Urothelium cell line (cell line): ENCODE measurements around the gene GALNT14.
A peak's percentile ranks its signal among the peaks of the same experiment; 100 is the strongest.

Experiments
- DNase-seq: peaks from one replicate; pipeline ENCODE4 v3.0.0; 2011; ENCODE audit warnings: low spot score, mixed read lengths
- FAIRE-seq: peaks from 2 replicates; lab custom pipeline; 2011; peaks lifted over from hg19 to GRCh38; lab: Jason Lieb, UNC

Gene GALNT14

DNA sequence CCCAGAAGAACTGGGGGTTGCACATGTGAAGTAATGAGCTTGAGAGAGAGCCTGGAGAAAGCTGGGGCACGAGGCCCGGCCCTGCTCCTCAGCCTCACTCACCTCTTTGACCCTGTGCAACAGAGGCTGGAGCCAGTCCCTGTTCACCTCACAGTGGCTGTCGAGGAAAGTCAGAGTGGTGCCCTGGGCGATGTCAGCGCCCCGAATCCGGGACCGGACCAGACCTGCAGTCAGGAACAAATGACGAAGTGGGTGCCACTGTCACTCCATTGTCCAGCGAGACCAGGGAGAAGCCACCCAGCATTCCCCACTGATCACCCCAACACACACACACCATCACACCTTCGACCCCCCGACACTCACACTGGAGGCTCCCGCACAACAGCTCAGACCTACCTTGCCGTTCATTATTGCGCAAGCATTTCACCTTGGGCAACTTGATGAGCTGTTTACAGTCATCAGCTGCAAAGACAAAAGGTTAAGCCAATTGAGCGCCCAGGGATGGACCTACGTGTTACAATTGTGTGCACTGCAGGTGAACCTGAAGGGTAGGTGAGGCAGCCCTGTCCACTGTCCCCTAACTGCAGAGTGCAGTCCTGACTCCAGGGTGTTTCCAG lies 182.6 kb downstream of the GALNT14 start:
- DNase-seq: no peak
- peak; percentile 56 for FAIRE-seq

DNA sequence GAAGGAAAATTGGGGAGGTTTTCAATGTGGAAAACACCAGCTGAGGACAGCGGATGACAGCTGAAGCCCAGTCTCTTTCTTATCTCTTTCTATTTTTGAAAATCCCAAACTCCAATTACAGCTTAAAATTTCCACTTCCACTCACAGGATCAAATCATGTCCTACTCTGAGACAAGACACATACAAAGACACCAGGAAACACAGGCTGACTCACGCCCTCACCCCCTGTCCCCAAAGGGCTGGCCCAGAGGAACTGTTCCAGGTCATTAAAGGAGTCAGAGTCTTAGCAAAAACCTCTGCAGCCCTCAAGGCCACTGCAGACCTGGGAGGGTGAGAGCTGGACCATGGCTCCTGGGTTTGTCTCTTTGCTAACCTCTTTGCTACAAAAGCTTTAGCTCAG lies 187.9 kb downstream of the GALNT14 start:
- no peak for DNase-seq
- FAIRE-seq: no peak

DNA sequence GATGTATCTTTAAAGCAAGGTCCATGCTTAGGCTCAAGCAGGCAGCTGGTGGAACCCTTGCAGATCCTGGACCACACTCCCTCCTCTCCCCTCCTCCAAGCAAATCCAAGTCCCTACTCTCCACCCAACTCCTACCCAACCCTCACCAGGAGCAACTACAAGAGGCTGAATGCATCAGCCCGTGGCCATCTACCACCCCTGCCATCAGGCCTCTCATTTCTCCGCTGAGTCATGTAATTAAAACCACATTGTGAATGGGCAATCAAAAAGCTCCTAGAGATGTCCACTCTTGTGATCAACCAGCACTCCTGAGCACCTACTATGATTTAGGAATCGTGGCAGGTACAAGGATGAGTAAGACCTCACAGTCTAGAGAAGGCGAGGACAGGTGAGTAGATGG lies 188.8 kb downstream of the GALNT14 start:
- no peak for FAIRE-seq
- DNase-seq: no peak

DNA sequence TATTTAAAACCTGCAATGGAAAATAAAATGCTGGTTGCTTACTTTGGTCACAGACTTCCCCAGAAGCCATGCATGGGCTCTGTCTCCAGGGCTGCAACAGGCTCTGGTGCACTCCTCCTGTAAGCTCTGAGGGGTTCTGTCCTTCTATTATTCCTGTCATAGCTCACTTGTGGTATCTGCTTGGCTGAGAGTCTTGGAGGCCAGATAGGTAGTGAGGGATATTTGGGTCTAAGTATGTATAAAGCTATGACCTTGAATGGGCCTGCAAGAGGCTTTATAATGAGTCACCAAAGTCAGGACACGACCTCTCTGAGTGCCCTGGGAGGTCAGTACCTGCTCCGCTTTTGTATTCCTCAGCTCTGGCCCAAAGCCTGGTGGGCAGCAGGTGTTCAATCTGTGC lies 189.4 kb downstream of the GALNT14 start:
- DNase-seq (no peak), FAIRE-seq (no peak)

DNA sequence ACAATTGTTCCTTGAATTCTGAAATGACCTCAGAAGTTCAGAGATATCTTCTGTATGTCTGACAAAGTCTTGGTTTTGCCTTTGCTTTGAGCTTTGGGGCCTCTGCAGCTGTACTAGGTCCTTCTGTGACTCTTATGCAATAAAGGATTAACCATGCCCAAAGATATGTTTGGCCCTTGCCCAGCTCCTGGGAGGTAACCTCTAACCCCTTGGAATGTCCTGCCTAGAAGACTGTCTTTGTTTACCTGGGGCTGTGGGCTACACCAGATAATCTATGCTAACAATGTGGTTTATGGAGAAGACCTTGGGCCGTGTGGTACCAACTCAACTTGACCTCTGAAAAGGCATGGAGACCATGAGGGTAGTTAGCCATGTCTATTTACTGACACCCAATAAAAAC lies 190.1 kb downstream of the GALNT14 start:
- no peak for FAIRE-seq
- no peak for DNase-seq

DNA sequence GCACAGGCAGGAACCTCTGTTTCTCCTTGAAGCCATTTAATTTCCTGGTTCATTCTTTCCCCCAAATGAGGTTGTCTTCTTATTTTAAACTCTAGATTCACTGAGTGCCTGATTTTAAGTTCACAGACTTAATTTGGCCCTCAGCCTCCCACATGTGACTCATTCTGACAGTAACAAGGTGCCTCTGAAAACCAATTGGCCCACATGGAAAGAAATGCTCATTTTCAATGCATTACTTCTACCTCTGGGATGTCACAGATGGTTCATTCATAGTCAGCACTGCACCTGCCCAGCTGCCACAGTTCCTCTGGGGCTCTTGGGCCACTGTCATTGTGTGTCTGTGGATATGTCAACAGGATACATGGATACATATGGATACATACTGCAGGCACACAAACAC lies 190.6 kb downstream of the GALNT14 start:
- no peak for FAIRE-seq

DNA sequence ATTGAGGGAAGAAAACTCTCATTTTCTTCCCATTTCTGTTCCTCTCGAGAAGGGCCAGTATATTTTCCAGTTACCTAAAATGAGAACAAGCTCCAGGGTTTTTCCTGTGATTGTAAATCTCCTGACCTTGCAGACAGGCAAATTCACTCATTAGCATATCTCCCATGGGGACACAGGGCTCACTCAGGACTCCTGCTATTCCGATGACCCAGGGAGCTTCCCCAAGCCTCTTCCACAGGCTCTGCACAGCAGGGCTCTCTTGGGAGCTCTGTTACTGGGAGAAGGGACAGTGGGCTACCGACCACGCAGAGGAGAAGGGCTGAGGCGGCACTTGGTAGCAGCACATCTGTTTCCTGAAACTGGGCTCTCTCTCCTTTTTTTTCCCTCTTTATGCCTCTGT lies 195.8 kb downstream of the GALNT14 start:
- DNase-seq: no peak
- FAIRE-seq: no peak

More for the DNA sequence above, 190.6 kb downstream of the GALNT14 start:
- no peak for DNase-seq

DNA sequence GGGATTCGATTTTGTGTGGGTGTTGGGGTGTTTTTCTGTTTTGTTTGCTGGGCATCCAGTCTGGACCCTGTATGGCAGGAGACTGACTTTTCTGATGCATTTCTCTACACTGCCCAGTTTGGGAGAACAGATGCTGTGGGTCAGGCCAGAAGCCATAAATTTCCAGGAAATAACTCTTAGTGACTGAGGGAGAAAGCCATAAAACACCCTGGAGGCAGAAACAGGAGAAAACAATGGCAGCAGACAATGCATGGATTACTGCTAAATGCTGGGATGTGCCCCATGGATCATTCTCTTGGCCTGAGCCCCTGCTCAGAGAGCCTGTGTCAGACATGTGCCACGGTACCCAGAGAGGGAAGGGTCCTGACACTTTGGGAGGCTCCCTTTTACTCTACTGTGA lies 197.4 kb downstream of the GALNT14 start:
- FAIRE-seq: no peak
- no peak for DNase-seq

DNA sequence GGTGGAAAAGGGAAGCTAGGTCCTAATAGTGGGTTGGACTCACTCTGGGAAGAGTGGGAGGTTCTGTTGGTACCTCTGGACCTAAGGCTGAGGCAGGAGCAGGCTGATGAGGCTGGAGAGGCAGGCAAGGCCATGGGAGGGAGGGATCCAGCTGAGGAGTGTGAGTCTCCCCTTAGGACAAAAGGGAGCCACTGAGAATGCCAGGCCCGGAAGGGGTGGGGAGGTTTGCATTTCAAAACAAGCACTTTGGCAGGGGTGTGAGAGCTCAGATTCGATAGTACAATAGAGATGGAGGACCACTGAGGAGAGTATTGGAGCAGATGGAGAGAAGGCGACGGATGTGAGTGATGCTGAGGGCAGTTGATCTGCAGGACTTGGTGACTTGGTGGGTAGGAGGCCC lies 198.9 kb downstream of the GALNT14 start:
- DNase-seq (no peak), FAIRE-seq (no peak)

DNA sequence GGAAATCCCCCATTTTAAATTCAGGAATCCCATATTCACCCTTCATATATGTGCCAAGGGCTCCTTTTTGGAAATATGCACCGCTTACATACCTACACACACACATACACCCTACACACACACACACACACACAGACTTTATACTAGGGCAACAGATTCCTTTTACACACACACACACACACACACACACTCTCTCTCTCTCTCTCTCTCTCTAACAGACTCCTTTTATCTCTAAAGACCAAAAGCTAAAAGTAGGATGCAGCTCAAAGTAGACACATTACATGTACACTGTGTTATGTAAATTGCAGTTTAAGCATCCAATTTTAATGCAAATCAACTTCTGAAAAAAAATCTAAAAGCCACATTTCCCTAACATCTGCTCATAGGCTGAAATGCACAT lies 200.0 kb downstream of the GALNT14 start:
- DNase-seq: no peak
- FAIRE-seq: no peak

DNA sequence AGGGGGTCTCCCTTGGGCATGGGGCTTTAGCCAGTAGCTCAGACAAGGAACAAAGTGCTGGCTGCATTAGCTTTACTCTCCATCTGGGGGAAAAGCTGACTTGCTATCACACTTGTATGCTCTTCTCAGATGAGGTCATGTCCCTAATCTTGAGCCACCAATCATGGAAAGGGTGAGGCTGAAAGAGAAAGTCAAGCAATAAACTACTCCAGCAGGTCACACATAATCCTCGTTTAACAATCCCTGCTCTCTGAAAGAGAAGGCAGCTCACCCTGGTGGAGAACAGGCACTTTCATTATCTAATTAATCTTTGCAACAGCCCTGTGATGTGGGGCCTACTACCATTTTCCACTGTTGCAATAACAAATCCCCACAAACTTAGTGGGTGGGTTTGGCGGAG lies 201.3 kb downstream of the GALNT14 start:
- FAIRE-seq: peak; percentile 53
- no peak for DNase-seq

DNA sequence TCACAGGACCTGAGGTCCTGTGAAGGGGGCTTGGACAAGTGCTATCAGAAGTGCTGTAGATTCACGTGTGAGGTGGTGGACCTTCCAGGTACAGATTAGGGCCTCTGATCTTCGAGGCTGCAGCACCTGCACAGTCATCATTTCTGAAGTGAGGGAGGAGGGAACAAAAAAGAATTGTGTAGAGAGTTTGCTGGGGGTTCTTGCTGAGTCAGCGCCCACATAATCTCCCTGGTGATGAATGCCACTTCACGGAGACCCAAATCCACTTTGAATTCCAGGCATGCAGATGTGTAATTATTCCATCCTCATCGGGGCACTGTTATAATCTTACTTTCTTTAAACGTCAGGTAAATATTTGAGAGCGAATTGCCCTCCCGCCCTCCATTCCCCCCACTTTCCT lies 202.4 kb downstream of the GALNT14 start:
- FAIRE-seq (no peak), DNase-seq (no peak)

DNA sequence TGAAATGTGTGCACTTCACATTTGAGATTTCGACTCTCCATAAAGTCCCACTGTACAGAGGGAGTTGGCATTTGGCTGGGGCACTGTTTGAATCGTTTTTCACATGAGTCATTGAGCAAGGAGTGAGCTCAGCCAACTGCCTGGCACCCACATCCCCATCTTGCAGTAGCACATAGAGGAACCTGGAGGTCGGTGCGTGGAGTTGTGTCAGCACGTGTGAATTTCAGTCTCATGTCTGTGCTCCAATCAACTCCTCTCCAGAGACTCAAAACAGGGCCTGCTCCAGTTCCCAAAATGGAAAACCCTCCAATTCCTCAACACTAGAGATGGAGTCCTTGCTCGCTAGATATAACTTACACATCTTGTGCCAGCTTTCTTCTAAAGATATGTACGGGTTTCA lies 204.2 kb downstream of the GALNT14 start:
- DNase-seq (no peak), FAIRE-seq (no peak)

DNA sequence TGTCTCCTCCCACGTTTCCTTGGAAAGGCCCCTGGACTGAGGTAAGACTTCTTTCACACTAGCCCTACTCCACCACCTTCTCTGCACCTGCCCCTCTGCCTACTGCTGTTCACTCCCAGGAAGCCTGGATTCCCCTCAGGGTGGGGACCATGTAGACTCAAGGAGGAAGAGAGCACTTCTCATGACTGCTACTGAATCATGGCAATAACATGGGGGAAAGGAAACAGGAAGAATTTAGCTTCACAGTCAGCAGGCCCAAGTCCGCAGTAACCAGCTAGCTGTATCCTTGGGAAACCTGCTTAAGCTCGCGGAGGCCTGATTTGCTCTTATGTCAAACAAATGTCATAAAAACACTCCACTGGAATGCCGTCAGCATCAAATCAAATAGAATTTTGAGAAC lies 204.7 kb downstream of the GALNT14 start:
- no peak for DNase-seq
- no peak for FAIRE-seq

DNA sequence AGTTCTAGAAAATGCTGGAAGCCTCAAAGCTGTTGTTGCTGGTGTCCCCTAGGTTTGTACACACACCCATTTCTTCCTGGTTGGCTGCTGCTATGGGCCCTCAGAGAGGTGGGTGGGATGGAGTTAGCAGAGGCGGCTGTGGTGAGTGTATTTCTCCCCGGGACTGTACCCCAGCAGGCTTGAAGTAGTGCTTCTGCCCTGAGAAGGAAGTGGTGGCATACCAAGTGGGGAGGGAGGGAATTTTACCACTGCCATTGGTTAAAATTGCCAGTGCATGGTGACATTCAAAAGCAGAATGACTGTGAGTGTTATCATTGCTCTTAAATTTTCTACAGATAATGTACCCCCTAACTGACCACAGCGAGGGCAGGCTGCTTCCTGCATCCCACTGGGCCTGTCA lies 205.4 kb downstream of the GALNT14 start:
- no peak for DNase-seq
- no peak for FAIRE-seq

DNA sequence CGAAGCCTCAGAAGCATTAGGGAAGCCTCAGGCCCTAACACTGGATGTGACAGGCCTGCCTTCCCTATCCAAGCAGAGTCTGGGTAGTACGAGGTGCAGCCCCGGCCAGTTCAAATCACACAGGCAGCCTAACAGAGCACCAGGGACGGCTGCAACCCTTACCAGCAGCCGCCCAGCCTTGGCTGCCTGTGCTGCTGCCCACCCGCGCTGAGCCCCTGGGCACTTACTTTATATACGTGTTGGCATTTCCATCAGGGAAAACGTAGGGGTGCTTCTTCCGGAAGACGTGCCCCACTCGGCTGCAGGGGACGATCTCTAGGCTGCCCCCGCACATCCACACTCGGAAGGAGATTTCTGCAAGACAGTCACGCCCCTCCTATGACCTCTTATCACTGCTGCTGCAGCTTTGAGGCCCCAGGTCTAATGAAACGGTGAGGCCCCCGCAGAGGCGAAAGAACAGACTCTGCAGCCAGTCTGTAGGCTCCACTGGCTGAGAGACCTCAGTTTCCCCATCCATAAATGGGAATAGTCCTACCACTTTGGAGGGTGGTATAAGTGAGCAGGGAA lies 206.3 kb downstream of the GALNT14 start:
- FAIRE-seq (no peak), DNase-seq (no peak)

DNA sequence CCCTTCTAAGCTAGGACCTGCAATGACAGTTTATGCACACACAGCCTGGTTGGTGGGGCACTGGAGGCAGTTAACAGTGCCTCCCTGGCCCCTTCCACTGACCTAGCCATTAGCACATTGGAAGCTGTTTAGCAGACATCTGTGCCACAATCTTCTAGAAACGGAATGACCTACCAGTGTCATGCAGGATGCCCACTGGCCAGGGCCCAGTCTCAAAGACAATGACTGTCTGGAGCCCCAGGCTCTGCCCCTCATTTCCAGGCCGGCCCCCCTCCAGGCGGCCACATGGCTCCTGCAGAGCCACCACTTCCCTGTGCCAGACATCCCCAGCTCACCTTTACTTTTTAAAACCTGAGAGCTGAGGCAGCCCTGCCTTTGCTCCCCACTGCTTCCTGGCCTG lies 207.5 kb downstream of the GALNT14 start:
- DNase-seq (no peak), FAIRE-seq (no peak)

DNA sequence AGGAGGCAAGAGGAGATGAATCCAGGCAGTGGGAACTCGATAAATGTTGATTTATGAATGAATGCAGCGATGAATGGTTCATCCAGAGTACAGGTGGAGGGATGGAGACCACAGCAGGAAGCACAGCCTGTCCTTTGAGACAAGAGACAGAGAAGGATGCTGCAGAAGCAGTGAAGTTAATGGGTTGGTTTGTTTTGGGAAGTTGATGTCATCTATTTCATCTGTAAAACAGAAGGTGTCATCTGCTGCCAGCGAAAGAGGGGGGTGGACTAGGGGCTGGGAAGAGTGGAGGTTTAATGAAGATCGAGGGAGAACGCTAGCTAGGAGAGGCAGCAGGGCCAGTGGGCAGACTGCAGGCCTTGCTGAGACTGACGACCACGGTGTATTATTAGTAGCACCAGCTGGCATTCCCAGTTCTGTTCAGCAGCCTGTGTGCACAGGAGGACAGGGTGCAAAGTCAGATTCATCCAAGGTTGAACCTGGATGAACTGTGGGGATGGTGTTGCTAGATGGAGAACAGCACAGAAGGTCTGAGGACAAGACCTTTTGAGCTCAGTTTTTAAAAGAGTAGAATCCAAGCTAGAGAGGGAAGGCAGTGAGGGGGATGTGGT lies 210.7 kb downstream of the GALNT14 start:
- DNase-seq (no peak), FAIRE-seq (no peak)

DNA sequence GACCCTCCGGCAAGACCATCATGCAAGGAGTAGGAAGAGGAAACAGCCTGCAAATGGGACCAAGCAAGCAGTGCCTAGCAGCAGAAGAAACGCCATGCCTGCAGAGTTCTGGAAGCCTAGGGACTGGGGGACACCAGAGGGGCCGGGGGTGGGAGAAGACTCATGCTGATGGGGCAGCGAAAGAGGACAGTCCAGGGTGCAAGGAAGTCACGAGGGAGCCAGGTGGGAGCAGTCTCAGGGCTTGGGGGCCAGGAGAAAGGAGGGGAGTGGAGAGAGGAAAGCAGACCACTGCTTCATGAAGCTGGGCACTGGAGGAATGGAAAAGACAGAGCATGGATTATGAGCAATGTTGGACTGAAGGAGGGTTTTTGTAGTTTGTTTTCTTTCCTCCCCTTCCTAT lies 211.6 kb downstream of the GALNT14 start:
- DNase-seq: no peak
- no peak for FAIRE-seq

DNA sequence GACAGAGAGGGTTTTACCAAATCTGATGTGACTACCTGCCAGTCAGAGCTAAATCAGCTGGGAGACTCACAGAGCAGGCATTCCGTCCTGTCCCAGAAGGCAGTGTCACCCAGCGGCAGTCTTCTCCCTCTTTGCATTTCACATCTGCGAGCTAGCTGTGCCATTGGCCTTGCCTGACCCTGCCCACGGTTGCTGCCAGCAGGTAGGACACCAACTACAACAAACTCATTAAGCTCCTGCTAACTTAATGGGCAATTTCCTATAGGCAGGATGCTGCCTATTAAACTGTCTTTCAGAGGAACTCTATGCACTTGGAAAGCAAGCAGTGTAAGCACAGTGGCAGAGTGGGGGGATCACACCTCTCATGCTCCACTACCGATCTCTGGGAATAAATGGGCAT lies 214.6 kb downstream of the GALNT14 start:
- DNase-seq: no peak
- no peak for FAIRE-seq

DNA sequence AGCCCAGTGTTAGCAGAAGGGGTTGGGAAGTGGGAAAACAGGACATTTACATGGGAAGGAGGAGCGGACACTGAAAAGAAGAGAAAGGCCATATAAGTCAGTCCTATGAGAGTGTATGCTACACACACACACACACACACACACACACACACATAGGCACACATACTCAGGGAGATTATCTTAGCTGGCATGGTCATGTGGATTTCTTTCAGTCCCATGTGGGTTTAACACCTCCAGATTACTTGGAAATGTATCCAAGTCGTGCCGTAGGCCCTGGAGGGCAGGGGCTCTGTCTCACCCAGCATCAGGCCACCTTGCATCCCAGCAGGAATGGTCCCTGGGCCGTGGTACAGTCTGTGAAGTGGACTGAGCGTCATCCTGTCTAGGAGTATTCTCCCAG lies 217.7 kb downstream of the GALNT14 start:
- DNase-seq: no peak
- FAIRE-seq: no peak

DNA sequence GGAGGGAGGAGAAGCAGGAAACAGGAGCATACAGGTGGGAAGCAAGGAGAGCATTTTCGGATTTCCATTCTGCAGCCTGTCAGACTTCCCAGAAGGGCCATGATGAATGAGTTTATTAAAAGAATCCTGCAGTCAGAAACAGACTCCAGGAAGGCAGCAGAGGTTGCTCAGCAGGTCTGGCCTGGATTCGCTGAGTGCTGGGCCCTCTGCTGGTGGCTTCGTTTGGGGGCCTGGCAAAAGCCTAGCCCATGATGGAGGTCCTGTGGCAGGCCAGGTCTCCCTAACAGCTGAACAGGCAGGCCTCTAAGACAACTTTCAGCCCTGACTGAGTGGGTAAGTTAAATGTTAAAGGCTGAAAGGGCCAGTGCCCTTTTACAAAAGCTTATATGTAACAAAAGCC lies 222.8 kb downstream of the GALNT14 start:
- DNase-seq: peak; percentile 32
- FAIRE-seq: no peak

DNA sequence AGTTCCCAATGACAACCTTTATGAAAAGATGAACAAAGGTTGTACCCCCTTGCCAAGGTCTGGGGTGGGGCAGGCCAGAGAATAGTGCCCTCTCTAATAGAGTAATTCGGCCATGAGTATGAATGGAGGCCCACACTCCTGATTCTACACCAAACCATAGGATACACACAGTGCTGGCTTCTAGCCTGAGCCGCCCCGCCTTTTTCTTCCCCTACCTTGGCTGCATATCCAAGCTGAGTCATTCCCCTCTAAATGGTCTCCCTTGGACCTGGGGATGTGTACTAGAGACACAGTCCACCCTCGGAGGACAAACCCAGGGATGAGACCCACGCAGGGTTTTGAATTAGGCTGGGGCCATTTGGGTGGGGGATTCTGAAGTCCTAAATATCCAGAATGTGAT lies 223.8 kb downstream of the GALNT14 start:
- no peak for FAIRE-seq
- no peak for DNase-seq
